SK-N-MC (cell line): Measurements from ENCODE around the gene FAM83C.

ENCODE experiments used
- EZH2 ChIP-seq: fragments of 200-600 bp; sonication (generic); IDR thresholded peaks from one replicate; pipeline ENCODE4 v1.6.1; 2017; ENCODE audit warnings: antibody characterized with exemption
- POLR2AphosphoS5 ChIP-seq: IDR thresholded peaks from 2 replicates; pipeline ENCODE4 v1.6.1; 2012; ENCODE audit warnings: mild to moderate bottlenecking, low read depth, low read length, borderline replicate concordance

DNA sequence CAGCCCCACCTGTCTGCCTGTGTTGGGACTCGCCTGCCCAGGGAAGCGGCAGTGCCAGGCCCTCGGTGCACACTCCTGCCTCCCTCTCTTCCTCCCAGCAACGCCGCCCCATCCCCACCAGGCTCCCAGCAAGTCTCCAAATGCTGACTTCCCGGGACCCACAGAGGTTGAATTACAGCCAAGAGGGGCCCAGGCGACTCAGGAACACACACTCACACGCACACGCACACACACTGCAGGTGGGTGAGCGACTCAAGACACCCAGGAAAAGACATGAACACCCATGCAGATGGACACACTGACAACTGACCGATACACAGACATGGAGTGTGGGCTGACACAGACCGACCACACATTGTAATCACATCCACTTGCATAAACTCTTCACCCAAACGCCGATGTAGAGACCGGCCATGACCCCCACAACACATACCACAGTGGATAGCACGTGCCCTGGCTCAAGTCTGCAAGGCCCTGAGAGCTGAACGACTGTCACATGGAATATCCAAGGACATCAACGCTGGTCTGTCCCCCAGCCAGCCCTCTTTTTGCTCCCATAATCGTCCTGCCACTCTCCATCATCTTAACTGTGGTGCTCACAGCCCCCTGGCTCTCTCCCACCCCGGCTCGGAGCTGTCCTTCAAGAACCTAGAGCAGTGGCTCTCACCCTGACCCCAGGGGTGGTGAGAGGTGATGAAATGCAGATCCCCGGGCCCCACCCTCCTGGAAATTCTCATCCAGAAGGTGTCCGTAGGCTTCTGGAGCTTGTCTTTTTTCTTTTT is 470 bp upstream of the FAM83C start:
- TF ChIP-seq EZH2 (no peak), POLR2AphosphoS5 (no peak)
